ENCODE measurements around the gene SV2C.

Gene SV2C

GRCh38 chr5:76329346-76329745, 246.2 kb downstream of the SV2C start:
- H3K9me2 ChIP-seq (replicated peaks; ENCODE audit: insufficient read depth, low read length): no peaks in the 10 kb centered on the region
- H3K27ac ChIP-seq (ENCODE audit: low read depth, low read length): no peak overlapping the region

GRCh38 chr5:76331126-76331525, 247.9 kb downstream of the SV2C start:
- Histone ChIP-seq H2AFZ (ENCODE audit: low read depth, low read length, severe bottlenecking) (no peak overlapping the region), H3K27ac (ENCODE audit: low read depth, low read length) (no peak overlapping the region), H3K4me3 (ENCODE audit: insufficient read depth, low read length, poor library complexity, severe bottlenecking) (no peak overlapping the region), H3K9ac (ENCODE audit: low read length) (no peak overlapping the region), H4K20me1 (ENCODE audit: low read depth, low read length) (no peaks in the 10 kb centered on the region), H3K27me3 (ENCODE audit: low read length) (no peaks in the 10 kb centered on the region), H3K9me2 (replicated peaks; ENCODE audit: insufficient read depth, low read length) (no peaks in the 10 kb centered on the region), H3K79me2 (ENCODE audit: insufficient read depth, low read length) (no peaks in the 10 kb centered on the region), H3F3A (ENCODE audit: insufficient read depth) (no peaks in the 10 kb centered on the region), H3K9me3 (ENCODE audit: insufficient read depth, low read length) (no peaks in the 10 kb centered on the region), H3K4me2 (ENCODE audit: low read depth, low read length, poor library complexity, severe bottlenecking) (no peak overlapping the region), H3K36me3 (ENCODE audit: low read length) (no peaks in the 10 kb centered on the region)
- no peak for TF ChIP-seq CTCF (IDR thresholded peaks at IDR 0.05; ENCODE audit: insufficient read depth, low read length, poor library complexity, severe bottlenecking)
- TF ChIP-seq EZH2phosphoT487 (conservative IDR thresholded peaks at IDR 0.05; ENCODE audit: low read length): no peak

More at GRCh38 chr5:76329346-76329745, 246.2 kb downstream of the SV2C start:
- TF ChIP-seq EZH2phosphoT487 (conservative IDR thresholded peaks at IDR 0.05; ENCODE audit: low read length) (no peak), CTCF (IDR thresholded peaks at IDR 0.05; ENCODE audit: insufficient read depth, low read length, poor library complexity, severe bottlenecking) (no peak)
- Histone ChIP-seq H3K9ac (ENCODE audit: low read length) (no peak overlapping the region), H4K20me1 (ENCODE audit: low read depth, low read length) (no peaks in the 10 kb centered on the region), H3K79me2 (ENCODE audit: insufficient read depth, low read length) (no peaks in the 10 kb centered on the region), H3K27me3 (ENCODE audit: low read length) (no peaks in the 10 kb centered on the region), H3K4me2 (ENCODE audit: low read depth, low read length, poor library complexity, severe bottlenecking) (no peak overlapping the region), H3K36me3 (ENCODE audit: low read length) (no peaks in the 10 kb centered on the region), H3K4me3 (ENCODE audit: insufficient read depth, low read length, poor library complexity, severe bottlenecking) (no peak overlapping the region), H2AFZ (ENCODE audit: low read depth, low read length, severe bottlenecking) (no peak overlapping the region), H3K9me3 (ENCODE audit: insufficient read depth, low read length) (no peaks in the 10 kb centered on the region), H3F3A (ENCODE audit: insufficient read depth) (no peaks in the 10 kb centered on the region)

GRCh38 chr5:76332102-76332501, 248.9 kb downstream of the SV2C start:
- Histone ChIP-seq H3K27ac (ENCODE audit: low read depth, low read length) (no peak overlapping the region), H3K36me3 (ENCODE audit: low read length) (no peaks in the 10 kb centered on the region), H3K27me3 (ENCODE audit: low read length) (no peaks in the 10 kb centered on the region), H2AFZ (ENCODE audit: low read depth, low read length, severe bottlenecking) (no peak overlapping the region), H3K79me2 (ENCODE audit: insufficient read depth, low read length) (no peaks in the 10 kb centered on the region), H3K9ac (ENCODE audit: low read length) (no peak overlapping the region), H3K4me2 (ENCODE audit: low read depth, low read length, poor library complexity, severe bottlenecking) (no peak overlapping the region), H3K9me2 (replicated peaks; ENCODE audit: insufficient read depth, low read length) (no peaks in the 10 kb centered on the region), H4K20me1 (ENCODE audit: low read depth, low read length) (no peaks in the 10 kb centered on the region), H3F3A (ENCODE audit: insufficient read depth) (no peaks in the 10 kb centered on the region), H3K9me3 (ENCODE audit: insufficient read depth, low read length) (no peaks in the 10 kb centered on the region), H3K4me3 (ENCODE audit: insufficient read depth, low read length, poor library complexity, severe bottlenecking) (no peak overlapping the region)
- TF ChIP-seq EZH2phosphoT487 (conservative IDR thresholded peaks at IDR 0.05; ENCODE audit: low read length) (no peak), CTCF (IDR thresholded peaks at IDR 0.05; ENCODE audit: insufficient read depth, low read length, poor library complexity, severe bottlenecking) (no peak)

Data from SU-DHL-6 (cell line).